Kasumi-1 (cell line): ENCODE measurements around the gene CHD5.

ENCODE experiments used
- DNase-seq, 2 experiments: peaks; one replicate each; lab custom pipeline; 2025; lab: John Stamatoyannopoulos, UW

The CHD5 gene

GRCh38 chr1:6134206-6134605 is 45.9 kb downstream of the CHD5 start:
- no peak for DNase-seq

- no peak for DNase-seq
Observed at GRCh38 chr1:6133146-6133895, 46.8 kb downstream of the CHD5 start.

GRCh38 chr1:6131561-6131960 is 48.6 kb downstream of the CHD5 start:
- no peak for DNase-seq

- no peak for DNase-seq
Observed at GRCh38 chr1:6130596-6130995, 49.5 kb downstream of the CHD5 start.

GRCh38 chr1:6130036-6130435 is 50.1 kb downstream of the CHD5 start:
- no peak for DNase-seq

- no peak for DNase-seq
Observed at GRCh38 chr1:6129313-6129712, 50.8 kb downstream of the CHD5 start.

- DNase-seq: no peak
Observed at GRCh38 chr1:6128276-6129081, 51.6 kb downstream of the CHD5 start.

GRCh38 chr1:6127587-6128163 is 52.4 kb downstream of the CHD5 start:
- DNase-seq: no peak

GRCh38 chr1:6126521-6127067 is 53.5 kb downstream of the CHD5 start:
- no peak for DNase-seq

GRCh38 chr1:6126028-6126427 is 54.1 kb downstream of the CHD5 start:
- DNase-seq: no peak

GRCh38 chr1:6125366-6125765 is 54.8 kb downstream of the CHD5 start:
- DNase-seq: no peak

GRCh38 chr1:6124746-6125365 is 55.3 kb downstream of the CHD5 start:
- no peak for DNase-seq

GRCh38 chr1:6124341-6124740 is 55.8 kb downstream of the CHD5 start:
- DNase-seq: no peak

GRCh38 chr1:6123816-6124215 is 56.3 kb downstream of the CHD5 start:
- DNase-seq: no peak

GRCh38 chr1:6123083-6123482 is 57.0 kb downstream of the CHD5 start:
- DNase-seq: peak; percentile 33 to 67

- DNase-seq: no peak
Observed at GRCh38 chr1:6121651-6122370, 58.3 kb downstream of the CHD5 start.

GRCh38 chr1:6121021-6121421 is 59.1 kb downstream of the CHD5 start:
- no peak for DNase-seq

GRCh38 chr1:6118415-6118814 is 61.7 kb downstream of the CHD5 start:
- DNase-seq: no peak

- no peak for DNase-seq
Observed at GRCh38 chr1:6117624-6118023, 62.5 kb downstream of the CHD5 start.

- no peak for DNase-seq
Observed at GRCh38 chr1:6117064-6117463, 63.1 kb downstream of the CHD5 start.

- DNase-seq: no peak
Observed at GRCh38 chr1:6116137-6116536, 64.0 kb downstream of the CHD5 start.

- DNase-seq: no peak
Observed at GRCh38 chr1:6113745-6114144, 66.4 kb downstream of the CHD5 start.
